Activated CD8-positive, alpha-beta T cell treated with anti-CD3 and anti-CD28 coated beads for 36 hours (primary cell): ENCODE data around the gene BTNL3. TPM values are rescaled to one million over a fixed set of nuclear protein-coding genes. Genes with fewer than 3 reads are reported as not detected.

ENCODE experiments used
- ATAC-seq: fragments of 200-7000 bp; cut with Tn5 transposase; one replicate; pipeline ENCODE4 v1.10.0; 2021; ENCODE audit warnings: mild to moderate bottlenecking, moderate library complexity
- CTCF ChIA-PET: fragments of 350-600 bp; sonication (Branson Sonifier 250); formaldehyde crosslinking; loops from one replicate; lab custom pipeline; 2021; ENCODE audit warnings: antibody characterized with exemption; lab: Charles Lee
- POLR2A ChIA-PET: fragments of 350-600 bp; sonication (Branson Sonifier 250); formaldehyde crosslinking; loops from one replicate; lab custom pipeline; 2021; ENCODE audit warnings: antibody characterized with exemption; lab: Charles Lee
- DNase-seq: peaks from one replicate; pipeline ENCODE4 v3.0.0-alpha.2; 2020
- H3K27ac Mint-ChIP-seq: one replicate; pipeline ENCODE4 v1.8.0; 2021; ENCODE audit warnings: mild to moderate bottlenecking, mixed read lengths
- H3K27me3 Mint-ChIP-seq: one replicate; pipeline ENCODE4 v1.8.0; 2021; ENCODE audit warnings: mixed read lengths
- H3K36me3 Mint-ChIP-seq: one replicate; pipeline ENCODE4 v1.8.0; 2021; ENCODE audit warnings: low read depth, mixed read lengths
- H3K4me1 Mint-ChIP-seq: one replicate; pipeline ENCODE4 v1.8.0; 2021; ENCODE audit warnings: low read depth, mixed read lengths
- H3K4me3 Mint-ChIP-seq: one replicate; pipeline ENCODE4 v1.8.0; 2021; ENCODE audit warnings: mild to moderate bottlenecking, moderate library complexity, mixed read lengths
- H3K9me3 Mint-ChIP-seq: one replicate; pipeline ENCODE4 v1.8.0; 2021; ENCODE audit warnings: mixed read lengths
- CTCF ChIP-seq: fragments of 200-600 bp; IDR thresholded peaks from one replicate; pipeline ENCODE4 v1.8.0; 2022; ENCODE audit warnings: antibody characterized with exemption, mild to moderate bottlenecking
- intact Hi-C: fragments of 100-400 bp; cut with micrococcal nuclease; formaldehyde crosslinking; loops from one replicate; pipeline ENCODE4 v1.10.0; 2022
- total RNA-seq, 2 experiments: library from RNA; stranded (reverse); gene quantifications; one replicate each; pipeline ENCODE4 v1.2.3, GENCODE V29; 2021

BTNL3 gene
- total RNA-seq, 2 experiments from 2014 or later, result not detected

- Mint-ChIP-seq H3K27me3 (peaks cover 29% of the 10 kb centered on the region), H3K4me1 (no peaks in the 10 kb centered on the region), H3K4me3 (no peak overlapping the region), H3K9me3 (peaks cover 17% of the 10 kb centered on the region), H3K36me3 (no peaks in the 10 kb centered on the region), H3K27ac (no peak overlapping the region)
- POLR2A ChIA-PET, result no interaction called here
- CTCF ChIA-PET, result no interaction called here
- intact Hi-C loops, result loop anchor here (10.0 kb wide), 1 partner anchor 146 kb away; no protein-coding TSS in a partner anchor
- ATAC-seq (no peak), DNase-seq (no peak)
- TF ChIP-seq CTCF, result no peak
Measured at GRCh38 chr5:181020688-181021087, 32.0 kb downstream of the BTNL3 start.

DNA sequence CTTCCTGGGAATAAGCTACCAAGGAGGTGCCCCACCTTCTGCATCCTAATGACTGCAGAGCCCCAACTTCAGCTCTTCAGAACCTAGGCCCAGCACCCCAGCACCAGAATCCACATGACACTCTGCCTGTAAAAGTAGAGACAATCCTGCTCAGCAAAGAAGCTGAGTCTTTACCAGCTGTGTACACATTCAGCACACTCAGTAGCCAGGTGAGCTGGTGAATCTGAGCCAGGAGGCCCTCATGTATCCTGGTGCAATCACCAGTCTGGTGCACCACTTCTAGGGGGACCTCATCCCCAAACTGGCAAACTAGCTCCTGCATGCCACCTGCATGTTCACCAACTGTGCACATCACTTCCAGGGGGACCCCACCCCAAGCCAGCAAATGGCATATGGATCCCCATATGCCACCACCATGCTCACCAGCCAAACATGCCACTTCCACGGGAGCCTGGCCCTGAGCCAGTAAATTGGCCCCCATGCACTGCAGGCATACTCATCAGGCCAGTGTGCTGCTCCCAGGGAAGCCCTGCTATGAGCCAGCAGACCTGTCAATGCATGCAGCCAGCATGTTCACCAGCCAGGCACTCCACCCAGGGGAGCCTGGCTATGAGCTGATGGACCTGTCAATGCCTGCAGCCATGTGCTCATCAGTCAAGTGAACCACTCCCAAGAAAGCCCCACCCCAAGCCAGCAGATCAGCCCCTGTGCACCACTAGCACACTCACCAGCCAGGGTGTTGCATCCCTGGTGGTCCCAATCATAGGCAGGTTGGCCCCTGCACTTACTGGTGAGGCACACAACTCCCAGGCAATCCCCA lies 35.8 kb downstream of the BTNL3 start:
- ChIA-PET CTCF (no interaction called here), POLR2A (no interaction called here)
- Mint-ChIP-seq H3K36me3 (no peaks in the 10 kb centered on the region), H3K27me3 (peaks cover 23% of the 10 kb centered on the region), H3K27ac (no peak overlapping the region), H3K9me3 (peaks cover 17% of the 10 kb centered on the region), H3K4me1 (no peaks in the 10 kb centered on the region), H3K4me3 (no peak overlapping the region)
- ATAC-seq (no peak), DNase-seq (no peak)
- no peak for TF ChIP-seq CTCF
- intact Hi-C loops, result loop anchor here (10.0 kb wide), 1 partner anchor 150 kb away; no protein-coding TSS in a partner anchor

- Mint-ChIP-seq H3K27ac (no peak overlapping the region), H3K4me3 (no peak overlapping the region), H3K36me3 (no peaks in the 10 kb centered on the region), H3K27me3 (peaks cover 30% of the 10 kb centered on the region), H3K9me3 (peaks cover 3% of the 10 kb centered on the region), H3K4me1 (no peaks in the 10 kb centered on the region)
- TF ChIP-seq CTCF, result no peak
- ChIA-PET CTCF (no interaction called here), POLR2A (no interaction called here)
- intact Hi-C loops, result loop anchor here (10.0 kb wide), 1 partner anchor 153 kb away; no protein-coding TSS in a partner anchor
- no peak for DNase-seq
- no peak for ATAC-seq
Measured at GRCh38 chr5:181027452-181028031, 38.9 kb downstream of the BTNL3 start.

GRCh38 chr5:181028032-181028819 lies 39.6 kb downstream of the BTNL3 start:
- H3K27me3 Mint-ChIP-seq, result peaks cover 29% of the 10 kb centered on the region
- no peak overlapping the region for H3K4me3 Mint-ChIP-seq
- CTCF ChIA-PET, result no interaction called here
- H3K4me1 Mint-ChIP-seq, result no peaks in the 10 kb centered on the region
- intact Hi-C loops, result loop anchor here (10.0 kb wide), 1 partner anchor 153 kb away; no protein-coding TSS in a partner anchor
- no peaks in the 10 kb centered on the region for H3K36me3 Mint-ChIP-seq
- no peaks in the 10 kb centered on the region for H3K9me3 Mint-ChIP-seq
- no peak for ATAC-seq
- H3K27ac Mint-ChIP-seq, result no peak overlapping the region
- no peak for TF ChIP-seq CTCF
- no peak for DNase-seq
- POLR2A ChIA-PET, result no interaction called here
